Aorta (tissue), 5 donors: ENCODE measurements around the gene EDEM3. TPM values are rescaled to one million over a fixed set of nuclear protein-coding genes. Genes with fewer than 3 reads are reported as not detected.

Source experiments
- ATAC-seq: fragments of 200-7000 bp; cut with Tn5 transposase; one replicate; pipeline ENCODE4 v1.9.1; 2022; ENCODE audit warnings: moderate library complexity; ENCODE audit not compliant: low FRiP score
- DNase-seq, 2 donors: peaks; one replicate each; pipeline ENCODE4 v3.0.0-alpha.2; 2020
- H3K27ac ChIP-seq, 2 donors: one replicate each; pipeline ENCODE4 v1.5.1; 2013; ENCODE audit warnings: low read length in 2 of 2, mild to moderate bottlenecking in 2 of 2, moderate library complexity in 2 of 2, control low read depth in 1 of 2, inconsistent platforms in 1 of 2, low read depth in 1 of 2
- H3K27me3 ChIP-seq, 2 donors: one replicate each; pipeline ENCODE4 v1.6.1; 2013; ENCODE audit warnings: control low read depth in 1 of 2, low read length in 1 of 2, mild to moderate bottlenecking in 1 of 2, moderate library complexity in 1 of 2; ENCODE audit not compliant: insufficient read depth in 2 of 2, control insufficient read depth in 1 of 2
- H3K36me3 ChIP-seq, 2 donors: one replicate each; pipeline ENCODE4 v1.6.1; 2013; ENCODE audit warnings: control low read depth in 1 of 2, low read length in 1 of 2, mild to moderate bottlenecking in 1 of 2; ENCODE audit not compliant: insufficient read depth in 2 of 2, control insufficient read depth in 1 of 2
- H3K4me1 ChIP-seq, 2 donors: one replicate each; pipeline ENCODE4 v1.6.1; 2013; ENCODE audit warnings: low read length in 2 of 2, control low read depth in 1 of 2, mild to moderate bottlenecking in 1 of 2, moderate library complexity in 1 of 2; ENCODE audit not compliant: insufficient read depth in 2 of 2, control insufficient read depth in 1 of 2
- H3K4me3 ChIP-seq, 2 donors: one replicate each; pipeline ENCODE4 v1.5.1; 2013; ENCODE audit warnings: low read length in 2 of 2, control low read depth in 1 of 2, mild to moderate bottlenecking in 1 of 2
- H3K9me3 ChIP-seq: one replicate; pipeline ENCODE4 v1.6.1; 2013; ENCODE audit warnings: mild to moderate bottlenecking, low read length; ENCODE audit not compliant: control insufficient read depth
- WGBS, 2 donors: extraction: QIAGEN DNeasy Blood & Tissue Kit; methylation state at CpG; one replicate each; pipeline ENCODE4 v1.1.7; 2013; 5-methylcytosine and 5-hydroxymethylcytosine counted together
- intact Hi-C, 2 donors: fragments of 100-400 bp; cut with DNase I; formaldehyde crosslinking; loops; one replicate each; pipeline versions ENCODE4 v1.14.2 to v1.15.0; 2022
- polyA plus RNA-seq, 2 donors: library from polyadenylated mRNA; stranded (reverse); fragments of 200-250 nt; gene quantifications; one replicate each; pipeline ENCODE4 v1.2.3, GENCODE V29; 2013
- total RNA-seq, 2 donors: library from RNA; stranded (reverse); fragmentation: NEBNext Ultra II Directional; extraction: Animal tissue kit (Norgen Biotek cat#: 25700); gene quantifications; one replicate each; pipeline ENCODE4 v1.2.1, GENCODE V29; 2021
- donor health status: healthy with polysubstance abuse.
- donor health status: Bipolar disorder and iron deficiency.
- donor health status: DM: no; HTN: no; CAD: no.
- donor health status: DM: no; HTN: no; CAD: no.
- donor health status: DM: yes; HTN: yes; CAD: no.

The EDEM3 gene
- total and polyA plus RNA-seq, 4 donors: 5.5 to 54.8 (median 27.6) TPM

- H3K4me3 ChIP-seq: no peak overlapping the region
- no peak overlapping the region for H3K27ac ChIP-seq
- peaks cover 0 to 9% of the 10 kb centered on the region in 2 donors for H3K4me1 ChIP-seq
- intact Hi-C loops: no loop called here
- H3K9me3 ChIP-seq: no peaks in the 10 kb centered on the region
- H3K27me3 ChIP-seq: no peaks in the 10 kb centered on the region
- 82 to 84% methylated on average over 4 of the region's 4 CpGs for WGBS, 2 donors
- ATAC-seq: no peak
- H3K36me3 ChIP-seq: no peaks in the 10 kb centered on the region
- no peak for DNase-seq
Measured at GRCh38 chr1:184648160-184648855, 106.3 kb downstream of the EDEM3 start.

- Histone ChIP-seq H3K9me3 (no peaks in the 10 kb centered on the region), H3K4me3 (no peak overlapping the region), H3K36me3 (no peaks in the 10 kb centered on the region), H3K27me3 (no peaks in the 10 kb centered on the region), H3K4me1 (peaks cover 0 to 9% of the 10 kb centered on the region in 2 donors), H3K27ac (no peak overlapping the region)
- 37 to 38% methylated on average over 4 of the region's 4 CpGs for WGBS, 2 donors
- ATAC-seq (peak; percentile 17), DNase-seq (no peak)
- intact Hi-C loops: no loop called here
Measured at GRCh38 chr1:184647471-184647870, 107.2 kb downstream of the EDEM3 start.

GRCh38 chr1:184646824-184647223, 107.8 kb downstream of the EDEM3 start:
- no peaks in the 10 kb centered on the region for H3K36me3 ChIP-seq
- H3K9me3 ChIP-seq: no peaks in the 10 kb centered on the region
- H3K4me3 ChIP-seq: no peak overlapping the region
- H3K27me3 ChIP-seq: no peaks in the 10 kb centered on the region
- intact Hi-C loops: no loop called here
- H3K27ac ChIP-seq: no peak overlapping the region
- DNase-seq (peak in 1 of 2 donors; percentile 57), ATAC-seq (peak; percentile 70)
- 0 to 13% methylated on average over 3 of the region's 3 CpGs for WGBS, 2 donors
- peaks cover 0 to 9% of the 10 kb centered on the region in 2 donors for H3K4me1 ChIP-seq

GRCh38 chr1:184646178-184646701, 108.4 kb downstream of the EDEM3 start:
- H3K27ac ChIP-seq: no peak overlapping the region
- no peaks in the 10 kb centered on the region for H3K27me3 ChIP-seq
- H3K4me1 ChIP-seq: peaks cover 0 to 9% of the 10 kb centered on the region in 2 donors
- DNase-seq (no peak), ATAC-seq (no peak)
- no peaks in the 10 kb centered on the region for H3K9me3 ChIP-seq
- H3K4me3 ChIP-seq: no peak overlapping the region
- WGBS, 2 donors: 67 to 68% methylated on average over 3 of the region's 3 CpGs
- intact Hi-C loops: no loop called here
- H3K36me3 ChIP-seq: no peaks in the 10 kb centered on the region

- H3K27me3 ChIP-seq: no peaks in the 10 kb centered on the region
- no peak overlapping the region for H3K4me3 ChIP-seq
- DNase-seq (no peak), ATAC-seq (no peak)
- intact Hi-C loops: no loop called here
- 96 to 97% methylated on average over 11 of the region's 11 CpGs for WGBS, 2 donors
- no peaks in the 10 kb centered on the region for H3K9me3 ChIP-seq
- H3K27ac ChIP-seq: no peak overlapping the region
- peaks cover 0 to 9% of the 10 kb centered on the region in 2 donors for H3K4me1 ChIP-seq
- H3K36me3 ChIP-seq: no peaks in the 10 kb centered on the region
Measured at GRCh38 chr1:184644771-184645170, 109.9 kb downstream of the EDEM3 start.

GRCh38 chr1:184643661-184644060, 111.0 kb downstream of the EDEM3 start:
- WGBS, 2 donors: 3 to 11% methylated on average over 1 of the region's 1 CpG
- intact Hi-C loops: no loop called here
- no peak for DNase-seq

GRCh38 chr1:184641894-184642293, 112.8 kb downstream of the EDEM3 start:
- H3K4me3 ChIP-seq: no peak overlapping the region
- no peaks in the 10 kb centered on the region for H3K36me3 ChIP-seq
- H3K27me3 ChIP-seq: no peaks in the 10 kb centered on the region
- WGBS, 2 donors: 84 to 90% methylated on average over 2 of the region's 2 CpGs
- H3K4me1 ChIP-seq: peaks cover 0 to 1% of the 10 kb centered on the region in 2 donors
- no peak overlapping the region for H3K27ac ChIP-seq
- H3K9me3 ChIP-seq: no peaks in the 10 kb centered on the region
- ATAC-seq (no peak), DNase-seq (no peak)
- intact Hi-C loops: no loop called here

More at GRCh38 chr1:184643661-184644060, 111.0 kb downstream of the EDEM3 start:
- Histone ChIP-seq H3K4me1 (peaks cover 0 to 3% of the 10 kb centered on the region in 2 donors), H3K4me3 (no peak overlapping the region), H3K36me3 (no peaks in the 10 kb centered on the region), H3K27ac (no peak overlapping the region), H3K27me3 (no peaks in the 10 kb centered on the region), H3K9me3 (no peaks in the 10 kb centered on the region)
- no peak for ATAC-seq

- intact Hi-C loops: no loop called here
- Histone ChIP-seq H3K36me3 (no peaks in the 10 kb centered on the region), H3K9me3 (no peaks in the 10 kb centered on the region), H3K27ac (no peak overlapping the region), H3K27me3 (no peaks in the 10 kb centered on the region), H3K4me3 (no peak overlapping the region), H3K4me1 (no peaks in the 10 kb centered on the region)
- ATAC-seq (no peak), DNase-seq (no peak)
- 92 to 96% methylated on average over 3 of the region's 3 CpGs for WGBS, 2 donors
Measured at GRCh38 chr1:184640505-184640904, 114.2 kb downstream of the EDEM3 start.
